ENCODE measurements around the gene PPEF2. TPM values are rescaled to one million over a fixed set of nuclear protein-coding genes. Genes with fewer than 3 reads are reported as not detected.

Gene PPEF2
- total RNA-seq, 1 experiment from 2014 or later = not detected

DNA sequence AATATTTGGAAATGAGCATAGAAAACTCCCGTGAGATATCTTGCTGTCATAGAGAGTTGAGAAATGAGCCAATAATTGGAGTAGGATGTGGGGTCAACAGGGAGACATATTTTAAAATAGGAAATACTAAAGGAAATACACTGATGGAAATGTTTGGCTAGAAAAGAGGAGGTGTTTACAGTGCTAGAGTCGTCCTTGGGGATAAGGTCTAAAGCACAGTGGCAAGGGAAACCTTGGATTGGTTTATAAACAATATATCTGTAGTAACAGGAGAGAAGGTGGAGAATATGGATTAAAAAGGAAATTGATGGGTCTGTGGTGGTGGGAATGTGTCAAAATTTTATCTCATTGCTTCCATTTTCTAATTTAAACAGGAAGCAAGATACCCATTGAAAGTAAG is 82.1 kb downstream of the PPEF2 start:
- Mint-ChIP-seq H3K27ac (no peak overlapping the region), H3K36me3 (ENCODE audit: insufficient read depth in 1 of 3, low read depth in 3 of 3) (peaks cover 1 to 5% (median 1%) of the 10 kb centered on the region in 3 experiments; a peak in 5 of 7 replicates), H3K4me1 (peaks cover 0 to 4% of the 10 kb centered on the region in 2 experiments; a peak in 1 of 4 replicates), H3K27me3 (ENCODE audit: low read depth) (no peaks in the 10 kb centered on the region), H3K4me3 (no peak overlapping the region), H3K9me3 (no peaks in the 10 kb centered on the region)
- Histone ChIP-seq H2BK120ac (ENCODE audit: low read depth, low read length, poor library complexity, severe bottlenecking) (no peak overlapping the region), H3K18ac (ENCODE audit: insufficient read length, low read depth, low read length) (no peak overlapping the region), H2BK15ac (ENCODE audit: low read depth, low read length) (no peak overlapping the region), H4K20me1 (ENCODE audit: control insufficient read depth, insufficient read depth, insufficient read length) (no peaks in the 10 kb centered on the region), H2AK5ac (ENCODE audit: insufficient read length, low read length) (no peak overlapping the region), H2AFZ (ENCODE audit: low read length) (no peak overlapping the region), H4K8ac (replicated peaks; ENCODE audit: insufficient read length, low read depth, low read length) (no peak overlapping the region), H3K27me3 (ENCODE audit: insufficient read depth, low read length) (no peaks in the 10 kb centered on the region), H3K4me2 (ENCODE audit: insufficient read depth, insufficient read length, low read length) (no peak overlapping the region), H3K9me3 (ENCODE audit: control insufficient read depth, low read depth, low read length) (no peaks in the 10 kb centered on the region), H2BK20ac (ENCODE audit: low read depth, low read length, poor library complexity, severe bottlenecking) (no peak overlapping the region), H3K56ac (ENCODE audit: insufficient read length, low read depth, low read length) (no peak overlapping the region), H3K27ac (ENCODE audit: insufficient read length, low read depth, low read length) (no peak overlapping the region), H3K79me1 (ENCODE audit: insufficient read depth, low read depth, low read length, poor library complexity, severe bottlenecking) (no peaks in the 10 kb centered on the region), H4K5ac (ENCODE audit: insufficient read length, low read depth, low read length) (no peak overlapping the region), H2BK5ac (ENCODE audit: insufficient read length, low read length) (no peak overlapping the region), H3K4ac (ENCODE audit: low read depth, low read length) (no peak overlapping the region), H3K23me2 (ENCODE audit: insufficient read length, low read depth, low read length, poor library complexity, severe bottlenecking) (no peaks in the 10 kb centered on the region), H3K14ac (ENCODE audit: insufficient read depth, low read length) (no peak overlapping the region), H3K4me1 (ENCODE audit: insufficient read depth, low read length) (no peaks in the 10 kb centered on the region), H4K91ac (ENCODE audit: insufficient read length, low read depth, low read length) (no peak overlapping the region), H3K9ac (ENCODE audit: extremely low read depth, insufficient read length, low read length) (no peak overlapping the region), H2BK12ac (ENCODE audit: insufficient read length, low read depth, low read length) (no peak overlapping the region), H3T11ph (ENCODE audit: low read length) (no peak overlapping the region), H3K23ac (ENCODE audit: insufficient read length, low read depth, low read length) (no peak overlapping the region), H3K79me2 (ENCODE audit: insufficient read depth, low read length) (no peaks in the 10 kb centered on the region)
- no peak for DNase-seq
- WGBS (ENCODE audit: extremely low coverage, insufficient read length, low lambda C conversion rate) = no CpG with 5 or more reads among the region's 2 CpGs
- TF ChIP-seq, protein P1, sequence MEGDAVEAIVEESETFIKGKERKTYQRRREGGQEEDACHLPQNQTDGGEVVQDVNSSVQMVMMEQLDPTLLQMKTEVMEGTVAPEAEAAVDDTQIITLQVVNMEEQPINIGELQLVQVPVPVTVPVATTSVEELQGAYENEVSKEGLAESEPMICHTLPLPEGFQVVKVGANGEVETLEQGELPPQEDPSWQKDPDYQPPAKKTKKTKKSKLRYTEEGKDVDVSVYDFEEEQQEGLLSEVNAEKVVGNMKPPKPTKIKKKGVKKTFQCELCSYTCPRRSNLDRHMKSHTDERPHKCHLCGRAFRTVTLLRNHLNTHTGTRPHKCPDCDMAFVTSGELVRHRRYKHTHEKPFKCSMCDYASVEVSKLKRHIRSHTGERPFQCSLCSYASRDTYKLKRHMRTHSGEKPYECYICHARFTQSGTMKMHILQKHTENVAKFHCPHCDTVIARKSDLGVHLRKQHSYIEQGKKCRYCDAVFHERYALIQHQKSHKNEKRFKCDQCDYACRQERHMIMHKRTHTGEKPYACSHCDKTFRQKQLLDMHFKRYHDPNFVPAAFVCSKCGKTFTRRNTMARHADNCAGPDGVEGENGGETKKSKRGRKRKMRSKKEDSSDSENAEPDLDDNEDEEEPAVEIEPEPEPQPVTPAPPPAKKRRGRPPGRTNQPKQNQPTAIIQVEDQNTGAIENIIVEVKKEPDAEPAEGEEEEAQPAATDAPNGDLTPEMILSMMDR (conservative IDR thresholded peaks at IDR 0.05) = no peak

All from H9 (cell line).